ENCODE measurements around the gene AFAP1. TPM values are rescaled to one million over a fixed set of nuclear protein-coding genes. Genes with fewer than 3 reads are reported as not detected.

AFAP1 gene
- total and polyA plus RNA-seq, 2 donors from 2014 or later, result 2.6 to 26.3 TPM

DNA sequence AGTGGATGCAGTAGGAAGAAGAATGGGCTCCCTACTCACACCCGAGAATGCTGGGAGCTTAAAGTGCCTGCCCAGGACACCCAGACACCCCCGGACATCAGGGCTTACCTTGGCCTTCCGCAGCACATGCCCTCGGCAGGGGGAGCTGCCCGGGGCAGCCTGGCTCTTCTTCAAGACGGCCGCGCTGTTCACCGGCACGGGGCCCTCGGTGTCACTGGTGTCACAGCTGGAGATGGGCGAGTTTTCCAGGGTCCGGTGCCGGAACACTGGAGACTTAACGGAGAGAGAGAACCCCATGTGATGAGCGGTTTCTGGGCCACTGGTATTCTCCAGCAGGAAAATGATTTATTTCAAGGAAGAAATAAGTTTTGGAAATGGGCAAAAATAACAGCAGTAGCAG lies 170.9 kb downstream of the AFAP1 start:
- Histone ChIP-seq H3K4me1 (ENCODE audit: control insufficient read depth in 2 of 3, insufficient read depth in 2 of 3, low read depth in 1 of 3, low read length in 3 of 3) (peaks cover 0 to 8% (median 0%) of the 10 kb centered on the region in 3 donors), H3K27me3 (ENCODE audit: control insufficient read depth, insufficient read depth, low read length) (no peaks in the 10 kb centered on the region), H3K27ac (ENCODE audit: low read depth in 2 of 2, low read length in 2 of 2) (no peak overlapping the region), H3K4me3 (ENCODE audit: low read length in 3 of 3) (no peak overlapping the region), H3K36me3 (ENCODE audit: control insufficient read depth in 2 of 3, insufficient read depth in 3 of 3, low read length in 3 of 3) (peaks cover 0 to 6% (median 0%) of the 10 kb centered on the region in 3 donors), H3K9ac (ENCODE audit: low read length in 3 of 3) (no peak overlapping the region), H3K9me3 (ENCODE audit: control insufficient read depth in 2 of 3, insufficient read depth in 1 of 3, low read length in 3 of 3) (no peaks in the 10 kb centered on the region)
- DNase-seq, result no peak
- intact Hi-C loops (cut with DNase I), result no loop called here
- no peak for FAIRE-seq
- no peak for TF ChIP-seq CTCF (IDR thresholded peaks at IDR 0.05; ENCODE audit: borderline replicate concordance, extremely low read depth, insufficient read depth)

GRCh38 chr4:7767966-7768365 lies 171.7 kb downstream of the AFAP1 start:
- H3K27me3 ChIP-seq (ENCODE audit: control insufficient read depth, insufficient read depth, low read length), result no peaks in the 10 kb centered on the region
- DNase-seq (no peak), FAIRE-seq (no peak)
- intact Hi-C loops (cut with DNase I), result no loop called here
- H3K4me1 ChIP-seq (ENCODE audit: control insufficient read depth in 2 of 3, insufficient read depth in 2 of 3, low read depth in 1 of 3, low read length in 3 of 3), result peaks cover 0 to 6% (median 0%) of the 10 kb centered on the region in 3 donors
- H3K4me3 ChIP-seq (ENCODE audit: low read length in 3 of 3), result no peak overlapping the region
- H3K27ac ChIP-seq (ENCODE audit: low read depth in 2 of 2, low read length in 2 of 2), result no peak overlapping the region
- H3K9ac ChIP-seq (ENCODE audit: low read length in 3 of 3), result no peak overlapping the region
- TF ChIP-seq CTCF (IDR thresholded peaks at IDR 0.05; ENCODE audit: borderline replicate concordance, extremely low read depth, insufficient read depth), result no peak
- H3K9me3 ChIP-seq (ENCODE audit: control insufficient read depth in 2 of 3, insufficient read depth in 1 of 3, low read length in 3 of 3), result no peaks in the 10 kb centered on the region
- H3K36me3 ChIP-seq (ENCODE audit: control insufficient read depth in 2 of 3, insufficient read depth in 3 of 3, low read length in 3 of 3), result peaks cover 0 to 6% (median 0%) of the 10 kb centered on the region in 3 donors

- Histone ChIP-seq H3K27ac (ENCODE audit: low read depth in 2 of 2, low read length in 2 of 2) (no peak overlapping the region), H3K4me3 (ENCODE audit: low read length in 3 of 3) (no peak overlapping the region), H3K4me1 (ENCODE audit: control insufficient read depth in 2 of 3, insufficient read depth in 2 of 3, low read depth in 1 of 3, low read length in 3 of 3) (peaks cover 0 to 5% (median 0%) of the 10 kb centered on the region in 3 donors), H3K27me3 (ENCODE audit: control insufficient read depth, insufficient read depth, low read length) (no peaks in the 10 kb centered on the region), H3K9me3 (ENCODE audit: control insufficient read depth in 2 of 3, insufficient read depth in 1 of 3, low read length in 3 of 3) (no peaks in the 10 kb centered on the region), H3K36me3 (ENCODE audit: control insufficient read depth in 2 of 3, insufficient read depth in 3 of 3, low read length in 3 of 3) (peaks cover 0 to 6% (median 0%) of the 10 kb centered on the region in 3 donors), H3K9ac (ENCODE audit: low read length in 3 of 3) (no peak overlapping the region)
- no peak for FAIRE-seq
- intact Hi-C loops (cut with DNase I), result no loop called here
- TF ChIP-seq CTCF (IDR thresholded peaks at IDR 0.05; ENCODE audit: borderline replicate concordance, extremely low read depth, insufficient read depth), result no peak
- no peak for DNase-seq
Measured at GRCh38 chr4:7767526-7767925, 172.1 kb downstream of the AFAP1 start.

Data from kidney (tissue), 14 donors.